ENCODE data around the gene MRPL14. TPM values are rescaled to one million over a fixed set of nuclear protein-coding genes. Genes with fewer than 3 reads are reported as not detected.

MRPL14 gene
- total and polyA plus RNA-seq, 2 experiments from 2014 or later: 62.6 to 191 TPM

DNA sequence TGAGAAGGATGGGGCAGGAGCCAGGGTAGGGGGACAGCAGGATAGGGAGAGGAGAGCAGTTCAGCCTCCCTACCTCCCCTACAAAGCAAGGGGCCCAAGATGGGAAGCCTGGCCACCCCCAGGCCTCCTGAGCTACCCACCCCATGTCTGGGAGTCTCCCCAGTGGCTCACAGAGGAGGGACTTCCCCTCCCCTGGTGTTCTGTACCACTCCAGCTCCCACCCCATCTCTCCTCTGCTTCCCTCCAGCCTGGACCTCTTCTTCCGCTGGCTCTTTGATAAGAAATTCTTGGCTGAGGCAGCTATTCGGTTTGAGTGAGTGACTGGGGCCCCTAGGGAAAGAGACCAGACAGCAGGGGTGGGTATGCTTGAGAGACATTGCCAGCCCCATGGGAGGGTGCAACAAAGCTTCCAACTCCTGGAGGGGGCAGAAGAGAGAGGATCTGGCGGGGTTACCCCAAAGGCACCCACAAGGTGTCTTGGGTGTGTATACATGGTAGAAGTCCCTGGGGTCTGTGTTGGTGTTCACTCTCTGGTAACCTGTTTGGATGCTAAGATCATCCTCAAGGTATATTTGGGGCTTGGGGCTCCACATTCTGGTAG, 23.2 kb upstream of the MRPL14 start (continued):
- TF ChIP-seq, protein P1, sequence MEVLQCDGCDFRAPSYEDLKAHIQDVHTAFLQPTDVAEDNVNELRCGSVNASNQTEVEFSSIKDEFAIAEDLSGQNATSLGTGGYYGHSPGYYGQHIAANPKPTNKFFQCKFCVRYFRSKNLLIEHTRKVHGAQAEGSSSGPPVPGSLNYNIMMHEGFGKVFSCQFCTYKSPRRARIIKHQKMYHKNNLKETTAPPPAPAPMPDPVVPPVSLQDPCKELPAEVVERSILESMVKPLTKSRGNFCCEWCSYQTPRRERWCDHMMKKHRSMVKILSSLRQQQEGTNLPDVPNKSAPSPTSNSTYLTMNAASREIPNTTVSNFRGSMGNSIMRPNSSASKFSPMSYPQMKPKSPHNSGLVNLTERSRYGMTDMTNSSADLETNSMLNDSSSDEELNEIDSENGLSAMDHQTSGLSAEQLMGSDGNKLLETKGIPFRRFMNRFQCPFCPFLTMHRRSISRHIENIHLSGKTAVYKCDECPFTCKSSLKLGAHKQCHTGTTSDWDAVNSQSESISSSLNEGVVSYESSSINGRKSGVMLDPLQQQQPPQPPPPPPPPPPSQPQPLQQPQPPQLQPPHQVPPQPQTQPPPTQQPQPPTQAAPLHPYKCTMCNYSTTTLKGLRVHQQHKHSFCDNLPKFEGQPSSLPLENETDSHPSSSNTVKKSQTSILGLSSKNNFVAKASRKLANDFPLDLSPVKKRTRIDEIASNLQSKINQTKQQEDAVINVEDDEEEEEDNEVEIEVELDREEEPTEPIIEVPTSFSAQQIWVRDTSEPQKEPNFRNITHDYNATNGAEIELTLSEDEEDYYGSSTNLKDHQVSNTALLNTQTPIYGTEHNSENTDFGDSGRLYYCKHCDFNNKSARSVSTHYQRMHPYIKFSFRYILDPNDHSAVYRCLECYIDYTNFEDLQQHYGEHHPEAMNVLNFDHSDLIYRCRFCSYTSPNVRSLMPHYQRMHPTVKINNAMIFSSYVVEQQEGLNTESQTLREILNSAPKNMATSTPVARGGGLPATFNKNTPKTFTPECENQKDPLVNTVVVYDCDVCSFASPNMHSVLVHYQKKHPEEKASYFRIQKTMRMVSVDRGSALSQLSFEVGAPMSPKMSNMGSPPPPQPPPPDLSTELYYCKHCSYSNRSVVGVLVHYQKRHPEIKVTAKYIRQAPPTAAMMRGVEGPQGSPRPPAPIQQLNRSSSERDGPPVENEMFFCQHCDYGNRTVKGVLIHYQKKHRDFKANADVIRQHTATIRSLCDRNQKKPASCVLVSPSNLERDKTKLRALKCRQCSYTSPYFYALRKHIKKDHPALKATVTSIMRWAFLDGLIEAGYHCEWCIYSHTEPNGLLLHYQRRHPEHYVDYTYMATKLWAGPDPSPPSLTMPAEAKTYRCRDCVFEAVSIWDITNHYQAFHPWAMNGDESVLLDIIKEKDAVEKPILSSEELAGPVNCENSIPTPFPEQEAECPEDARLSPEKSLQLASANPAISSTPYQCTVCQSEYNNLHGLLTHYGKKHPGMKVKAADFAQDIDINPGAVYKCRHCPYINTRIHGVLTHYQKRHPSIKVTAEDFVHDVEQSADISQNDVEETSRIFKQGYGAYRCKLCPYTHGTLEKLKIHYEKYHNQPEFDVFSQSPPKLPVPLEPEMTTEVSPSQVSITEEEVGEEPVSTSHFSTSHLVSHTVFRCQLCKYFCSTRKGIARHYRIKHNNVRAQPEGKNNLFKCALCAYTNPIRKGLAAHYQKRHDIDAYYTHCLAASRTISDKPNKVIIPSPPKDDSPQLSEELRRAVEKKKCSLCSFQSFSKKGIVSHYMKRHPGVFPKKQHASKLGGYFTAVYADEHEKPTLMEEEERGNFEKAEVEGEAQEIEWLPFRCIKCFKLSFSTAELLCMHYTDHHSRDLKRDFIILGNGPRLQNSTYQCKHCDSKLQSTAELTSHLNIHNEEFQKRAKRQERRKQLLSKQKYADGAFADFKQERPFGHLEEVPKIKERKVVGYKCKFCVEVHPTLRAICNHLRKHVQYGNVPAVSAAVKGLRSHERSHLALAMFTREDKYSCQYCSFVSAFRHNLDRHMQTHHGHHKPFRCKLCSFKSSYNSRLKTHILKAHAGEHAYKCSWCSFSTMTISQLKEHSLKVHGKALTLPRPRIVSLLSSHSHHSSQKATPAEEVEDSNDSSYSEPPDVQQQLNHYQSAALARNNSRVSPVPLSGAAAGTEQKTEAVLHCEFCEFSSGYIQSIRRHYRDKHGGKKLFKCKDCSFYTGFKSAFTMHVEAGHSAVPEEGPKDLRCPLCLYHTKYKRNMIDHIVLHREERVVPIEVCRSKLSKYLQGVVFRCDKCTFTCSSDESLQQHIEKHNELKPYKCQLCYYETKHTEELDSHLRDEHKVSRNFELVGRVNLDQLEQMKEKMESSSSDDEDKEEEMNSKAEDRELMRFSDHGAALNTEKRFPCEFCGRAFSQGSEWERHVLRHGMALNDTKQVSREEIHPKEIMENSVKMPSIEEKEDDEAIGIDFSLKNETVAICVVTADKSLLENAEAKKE (CRISPR knock-in tag; IDR thresholded peaks at IDR 0.05): no peak
- TF ChIP-seq, protein P2, sequence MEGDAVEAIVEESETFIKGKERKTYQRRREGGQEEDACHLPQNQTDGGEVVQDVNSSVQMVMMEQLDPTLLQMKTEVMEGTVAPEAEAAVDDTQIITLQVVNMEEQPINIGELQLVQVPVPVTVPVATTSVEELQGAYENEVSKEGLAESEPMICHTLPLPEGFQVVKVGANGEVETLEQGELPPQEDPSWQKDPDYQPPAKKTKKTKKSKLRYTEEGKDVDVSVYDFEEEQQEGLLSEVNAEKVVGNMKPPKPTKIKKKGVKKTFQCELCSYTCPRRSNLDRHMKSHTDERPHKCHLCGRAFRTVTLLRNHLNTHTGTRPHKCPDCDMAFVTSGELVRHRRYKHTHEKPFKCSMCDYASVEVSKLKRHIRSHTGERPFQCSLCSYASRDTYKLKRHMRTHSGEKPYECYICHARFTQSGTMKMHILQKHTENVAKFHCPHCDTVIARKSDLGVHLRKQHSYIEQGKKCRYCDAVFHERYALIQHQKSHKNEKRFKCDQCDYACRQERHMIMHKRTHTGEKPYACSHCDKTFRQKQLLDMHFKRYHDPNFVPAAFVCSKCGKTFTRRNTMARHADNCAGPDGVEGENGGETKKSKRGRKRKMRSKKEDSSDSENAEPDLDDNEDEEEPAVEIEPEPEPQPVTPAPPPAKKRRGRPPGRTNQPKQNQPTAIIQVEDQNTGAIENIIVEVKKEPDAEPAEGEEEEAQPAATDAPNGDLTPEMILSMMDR (conservative IDR thresholded peaks at IDR 0.05; ENCODE audit: low read depth in 2 of 2): no peak

- Histone ChIP-seq H2AFZ (no peak overlapping the region), H3F3A (replicated peaks; ENCODE audit: low read depth) (0 out of 2 replicates have a peak, but pooled peaks cover 3% of the 10 kb centered on the region), H3K36me3 (ENCODE audit: insufficient read depth) (no peaks in the 10 kb centered on the region), H4K20me1 (replicated peaks; ENCODE audit: insufficient read depth) (no peaks in the 10 kb centered on the region), H3K4me2 (no peak overlapping the region), H3K27ac (ENCODE audit: low read depth) (no peak overlapping the region), H3K4me1 (ENCODE audit: insufficient read depth) (no peaks in the 10 kb centered on the region; the same call in 1 of the 2 replicates), H3K9me2 (ENCODE audit: insufficient read depth) (no peaks in the 10 kb centered on the region), H3K79me2 (replicated peaks; ENCODE audit: insufficient read depth) (no peaks in the 10 kb centered on the region), H3K4me3 (no peak overlapping the region), H3K27me3 (ENCODE audit: insufficient read depth) (no peaks in the 10 kb centered on the region)
- H3K4me1 Mint-ChIP-seq: peaks cover 5% of the 10 kb centered on the region
- DNase-seq (ENCODE audit: low spot score) (no peak), ATAC-seq (no peak)
- peaks cover 33% of the 10 kb centered on the region for H3K36me3 Mint-ChIP-seq (ENCODE audit: low read depth)
- no peaks in the 10 kb centered on the region for H3K9me3 Mint-ChIP-seq
- no peak overlapping the region; the same call in 2 of the 3 replicates for H3K4me3 Mint-ChIP-seq
- H3K27ac Mint-ChIP-seq: no peak overlapping the region
- peaks cover 12% of the 10 kb centered on the region for H3K27me3 Mint-ChIP-seq (ENCODE audit: insufficient read depth, low read depth, poor library complexity)
- TF ChIP-seq JUNB (IDR thresholded peaks at IDR 0.05; ENCODE audit: unreplicated experiment) (no peak), ETS1 (IDR thresholded peaks at IDR 0.05) (no peak)
- TF ChIP-seq, protein P1 (CRISPR knock-in tag; IDR thresholded peaks at IDR 0.05): no peak
Measured at GRCh38 chr6:44149369-44150012, 22.2 kb upstream of the MRPL14 start.

All from GM23338 (cell line).